ENCODE results near the gene PTBP2. TPM values are rescaled to one million over a fixed set of nuclear protein-coding genes. Genes with fewer than 3 reads are reported as not detected.
"Not testable (repeated sequence)": the region's sequence is repeated elsewhere in the genome, so short reads cannot be mapped to it uniquely, and the experiment has no call there.

Gene PTBP2
- total and polyA plus RNA-seq, 4 donors: 7.8 to 46.3 (median 28.7) TPM

- H3K36me3 ChIP-seq (ENCODE audit: control insufficient read depth in 1 of 2, insufficient read depth in 2 of 2, low read length in 1 of 2): no peaks in the 10 kb centered on the region
- no peaks in the 10 kb centered on the region for H3K27me3 ChIP-seq (ENCODE audit: control insufficient read depth in 1 of 2, insufficient read depth in 2 of 2, low read length in 1 of 2)
- H3K27ac ChIP-seq (ENCODE audit: low read depth in 1 of 2, low read length in 2 of 2): no peak overlapping the region
- H3K4me1 ChIP-seq (ENCODE audit: control insufficient read depth in 1 of 2, insufficient read depth in 2 of 2, low read length in 2 of 2): no peaks in the 10 kb centered on the region
- no peak overlapping the region for H3K4me3 ChIP-seq (ENCODE audit: low read length in 2 of 2)
- 97 to 98% methylated on average over 4 of the region's 4 CpGs for WGBS, 2 donors
- no peaks in the 10 kb centered on the region for H3K9me3 ChIP-seq (ENCODE audit: control insufficient read depth, low read length)
- ATAC-seq (ENCODE audit: low FRiP score) (no peak), DNase-seq (no peak)
- intact Hi-C loops (cut with DNase I): loop anchor here in 1 of 2 donors (5.0 kb wide), 1 partner anchor 51 kb away; the partner anchor contains the start of gene PTBP2
These were observed 51.4 kb downstream of the PTBP2 start for GRCh38 chr1:96772972-96773371.

- Histone ChIP-seq H3K27ac (ENCODE audit: low read depth in 1 of 2, low read length in 2 of 2) (no peak overlapping the region), H3K4me1 (ENCODE audit: control insufficient read depth in 1 of 2, insufficient read depth in 2 of 2, low read length in 2 of 2) (no peaks in the 10 kb centered on the region), H3K9me3 (ENCODE audit: control insufficient read depth, low read length) (no peaks in the 10 kb centered on the region), H3K4me3 (ENCODE audit: low read length in 2 of 2) (no peak overlapping the region), H3K36me3 (ENCODE audit: control insufficient read depth in 1 of 2, insufficient read depth in 2 of 2, low read length in 1 of 2) (peaks cover 0 to 4% of the 10 kb centered on the region in 2 donors), H3K27me3 (ENCODE audit: control insufficient read depth in 1 of 2, insufficient read depth in 2 of 2, low read length in 1 of 2) (no peaks in the 10 kb centered on the region)
- DNase-seq (no peak), ATAC-seq (ENCODE audit: low FRiP score) (no peak)
- intact Hi-C loops (cut with DNase I): no loop called here
These were observed 60.6 kb downstream of the PTBP2 start for GRCh38 chr1:96782206-96782605.

- intact Hi-C loops (cut with DNase I): no loop called here
- Histone ChIP-seq H3K9me3 (ENCODE audit: control insufficient read depth, low read length) (no peaks in the 10 kb centered on the region), H3K27me3 (ENCODE audit: control insufficient read depth in 1 of 2, insufficient read depth in 2 of 2, low read length in 1 of 2) (no peaks in the 10 kb centered on the region), H3K27ac (ENCODE audit: low read depth in 1 of 2, low read length in 2 of 2) (no peak overlapping the region), H3K36me3 (ENCODE audit: control insufficient read depth in 1 of 2, insufficient read depth in 2 of 2, low read length in 1 of 2) (peaks cover 0 to 4% of the 10 kb centered on the region in 2 donors), H3K4me1 (ENCODE audit: control insufficient read depth in 1 of 2, insufficient read depth in 2 of 2, low read length in 2 of 2) (no peaks in the 10 kb centered on the region), H3K4me3 (ENCODE audit: low read length in 2 of 2) (no peak overlapping the region)
- DNase-seq (no peak), ATAC-seq (ENCODE audit: low FRiP score) (no peak)
These were observed 61.3 kb downstream of the PTBP2 start for GRCh38 chr1:96782856-96783255.

DNA sequence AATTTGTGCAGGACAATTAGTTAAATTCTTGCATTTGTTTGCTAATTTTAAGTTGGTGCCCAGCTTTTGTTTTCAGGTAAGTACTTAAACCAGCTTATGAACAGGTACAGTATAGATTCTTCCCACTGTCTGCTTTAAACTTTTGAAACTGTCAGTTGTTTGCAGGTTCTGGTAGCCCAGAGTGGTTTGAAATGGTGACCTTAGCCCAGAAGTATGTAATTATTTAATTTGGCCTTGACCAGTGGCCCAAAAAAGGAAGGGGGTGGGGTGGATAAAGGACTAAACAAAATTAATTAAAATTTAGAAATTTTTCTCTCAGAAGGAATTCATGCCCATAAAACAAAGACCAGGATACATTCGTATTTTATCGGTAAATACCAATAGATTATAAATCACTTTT is 69.0 kb downstream of the PTBP2 start:
- H3K36me3 ChIP-seq (ENCODE audit: control insufficient read depth in 1 of 2, insufficient read depth in 2 of 2, low read length in 1 of 2): peaks cover 0 to 3% of the 10 kb centered on the region in 2 donors
- no peak overlapping the region for H3K27ac ChIP-seq (ENCODE audit: low read depth in 1 of 2, low read length in 2 of 2)
- H3K27me3 ChIP-seq (ENCODE audit: control insufficient read depth in 1 of 2, insufficient read depth in 2 of 2, low read length in 1 of 2): no peaks in the 10 kb centered on the region
- H3K9me3 ChIP-seq (ENCODE audit: control insufficient read depth, low read length): no peaks in the 10 kb centered on the region
- DNase-seq (no peak), ATAC-seq (ENCODE audit: low FRiP score) (no peak)
- no peak overlapping the region for H3K4me3 ChIP-seq (ENCODE audit: low read length in 2 of 2)
- 93 to 97% methylated on average over 2 of the region's 2 CpGs for WGBS, 2 donors
- H3K4me1 ChIP-seq (ENCODE audit: control insufficient read depth in 1 of 2, insufficient read depth in 2 of 2, low read length in 2 of 2): no peaks in the 10 kb centered on the region
- intact Hi-C loops (cut with DNase I): no loop called here

- DNase-seq (no peak), ATAC-seq (ENCODE audit: low FRiP score) (no peak)
- Histone ChIP-seq H3K4me3 (ENCODE audit: low read length in 2 of 2) (no peak overlapping the region), H3K4me1 (ENCODE audit: control insufficient read depth in 1 of 2, insufficient read depth in 2 of 2, low read length in 2 of 2) (no peaks in the 10 kb centered on the region), H3K27ac (ENCODE audit: low read depth in 1 of 2, low read length in 2 of 2) (no peak overlapping the region), H3K9me3 (ENCODE audit: control insufficient read depth, low read length) (no peaks in the 10 kb centered on the region), H3K27me3 (ENCODE audit: control insufficient read depth in 1 of 2, insufficient read depth in 2 of 2, low read length in 1 of 2) (no peaks in the 10 kb centered on the region), H3K36me3 (ENCODE audit: control insufficient read depth in 1 of 2, insufficient read depth in 2 of 2, low read length in 1 of 2) (no peaks in the 10 kb centered on the region)
- intact Hi-C loops (cut with DNase I): no loop called here
- 97 to 99% methylated on average over 4 of the region's 4 CpGs for WGBS, 2 donors
These were observed 70.6 kb downstream of the PTBP2 start for GRCh38 chr1:96792220-96792619.

- not testable (repeated sequence) for H3K36me3 ChIP-seq (ENCODE audit: control insufficient read depth in 1 of 2, insufficient read depth in 2 of 2, low read length in 1 of 2)
These were observed 80.1 kb downstream of the PTBP2 start for GRCh38 chr1:96801696-96802095.

DNA sequence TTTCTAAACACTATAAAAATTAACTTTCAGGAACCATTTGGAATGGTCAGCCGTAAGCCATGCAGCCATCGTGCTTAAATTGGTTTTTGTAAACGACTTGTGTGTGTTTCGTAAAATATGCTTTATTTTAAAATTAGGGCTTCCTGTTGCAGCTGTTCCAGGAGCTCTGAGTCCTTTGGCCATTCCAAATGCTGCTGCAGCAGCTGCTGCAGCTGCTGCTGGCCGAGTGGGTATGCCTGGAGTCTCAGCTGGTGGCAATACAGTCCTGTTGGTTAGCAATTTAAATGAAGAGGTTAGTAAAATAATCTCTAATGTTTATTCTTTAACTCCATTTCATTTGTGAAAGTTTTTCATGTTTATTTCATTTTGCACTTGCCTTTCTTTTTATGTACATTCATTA is 83.1 kb downstream of the PTBP2 start:
- Histone ChIP-seq H3K9me3 (ENCODE audit: control insufficient read depth, low read length) (no peaks in the 10 kb centered on the region), H3K27me3 (ENCODE audit: control insufficient read depth in 1 of 2, insufficient read depth in 2 of 2, low read length in 1 of 2) (no peaks in the 10 kb centered on the region), H3K4me1 (ENCODE audit: control insufficient read depth in 1 of 2, insufficient read depth in 2 of 2, low read length in 2 of 2) (peaks cover 0 to 1% of the 10 kb centered on the region in 2 donors), H3K27ac (ENCODE audit: low read depth in 1 of 2, low read length in 2 of 2) (no peak overlapping the region), H3K4me3 (ENCODE audit: low read length in 2 of 2) (no peak overlapping the region), H3K36me3 (ENCODE audit: control insufficient read depth in 1 of 2, insufficient read depth in 2 of 2, low read length in 1 of 2) (peaks cover 0 to 2% of the 10 kb centered on the region in 2 donors)
- 64 to 68% methylated on average over 5 of the region's 5 CpGs for WGBS, 2 donors
- intact Hi-C loops (cut with DNase I): no loop called here
- DNase-seq (no peak), ATAC-seq (ENCODE audit: low FRiP score) (no peak)

More at GRCh38 chr1:96801696-96802095, 80.1 kb downstream of the PTBP2 start:
- H3K27me3 ChIP-seq (ENCODE audit: control insufficient read depth in 1 of 2, insufficient read depth in 2 of 2, low read length in 1 of 2); DNase-seq; H3K4me1 ChIP-seq (ENCODE audit: control insufficient read depth in 1 of 2, insufficient read depth in 2 of 2, low read length in 2 of 2); intact Hi-C loops (cut with DNase I); H3K4me3 ChIP-seq (ENCODE audit: low read length in 2 of 2); H3K9me3 ChIP-seq (ENCODE audit: control insufficient read depth, low read length); ATAC-seq (ENCODE audit: low FRiP score); H3K27ac ChIP-seq (ENCODE audit: low read depth in 1 of 2, low read length in 2 of 2): not testable (repeated sequence)
- 98 to 99% methylated on average over 8 to 10 of the region's 14 CpGs for WGBS, 2 donors

- 48 to 63% methylated on average over 2 of the region's 2 CpGs for WGBS, 2 donors
- intact Hi-C loops (cut with DNase I): no loop called here
These were observed 86.6 kb downstream of the PTBP2 start for GRCh38 chr1:96808191-96808590.

GRCh38 chr1:96815914-96816313 is 94.3 kb downstream of the PTBP2 start:
- Histone ChIP-seq H3K36me3 (ENCODE audit: control insufficient read depth in 1 of 2, insufficient read depth in 2 of 2, low read length in 1 of 2) (no peaks in the 10 kb centered on the region), H3K9me3 (ENCODE audit: control insufficient read depth, low read length) (no peaks in the 10 kb centered on the region), H3K4me1 (ENCODE audit: control insufficient read depth in 1 of 2, insufficient read depth in 2 of 2, low read length in 2 of 2) (no peaks in the 10 kb centered on the region), H3K27ac (ENCODE audit: low read depth in 1 of 2, low read length in 2 of 2) (no peak overlapping the region), H3K4me3 (ENCODE audit: low read length in 2 of 2) (no peak overlapping the region), H3K27me3 (ENCODE audit: control insufficient read depth in 1 of 2, insufficient read depth in 2 of 2, low read length in 1 of 2) (no peaks in the 10 kb centered on the region)
- DNase-seq (no peak), ATAC-seq (ENCODE audit: low FRiP score) (no peak)
- 94 to 97% methylated on average over 1 of the region's 1 CpG for WGBS, 2 donors
- intact Hi-C loops (cut with DNase I): no loop called here

More at GRCh38 chr1:96808191-96808590, 86.6 kb downstream of the PTBP2 start:
- Histone ChIP-seq H3K9me3 (ENCODE audit: control insufficient read depth, low read length) (no peaks in the 10 kb centered on the region), H3K4me1 (ENCODE audit: control insufficient read depth in 1 of 2, insufficient read depth in 2 of 2, low read length in 2 of 2) (peaks cover 0 to 1% of the 10 kb centered on the region in 2 donors), H3K27me3 (ENCODE audit: control insufficient read depth in 1 of 2, insufficient read depth in 2 of 2, low read length in 1 of 2) (no peaks in the 10 kb centered on the region), H3K36me3 (ENCODE audit: control insufficient read depth in 1 of 2, insufficient read depth in 2 of 2, low read length in 1 of 2) (peaks cover 0 to 2% of the 10 kb centered on the region in 2 donors), H3K4me3 (ENCODE audit: low read length in 2 of 2) (no peak overlapping the region), H3K27ac (ENCODE audit: low read depth in 1 of 2, low read length in 2 of 2) (no peak overlapping the region)
- no peak for ATAC-seq (ENCODE audit: low FRiP score)
- no peak for DNase-seq

Data from aorta (tissue), 5 donors.